GM21786 (cell line): Measurements from ENCODE around the gene RCBTB1.
"Not testable (repeated sequence)": the region's sequence is repeated elsewhere in the genome, so short reads cannot be mapped to it uniquely, and the experiment has no call there.

Experiments
- ATAC-seq: cut with Tn5 transposase; IDR thresholded peaks from one replicate; pipeline ENCODE4 v1.9.1; 2021; ENCODE audit not compliant: unreplicated experiment

The RCBTB1 gene

DNA sequence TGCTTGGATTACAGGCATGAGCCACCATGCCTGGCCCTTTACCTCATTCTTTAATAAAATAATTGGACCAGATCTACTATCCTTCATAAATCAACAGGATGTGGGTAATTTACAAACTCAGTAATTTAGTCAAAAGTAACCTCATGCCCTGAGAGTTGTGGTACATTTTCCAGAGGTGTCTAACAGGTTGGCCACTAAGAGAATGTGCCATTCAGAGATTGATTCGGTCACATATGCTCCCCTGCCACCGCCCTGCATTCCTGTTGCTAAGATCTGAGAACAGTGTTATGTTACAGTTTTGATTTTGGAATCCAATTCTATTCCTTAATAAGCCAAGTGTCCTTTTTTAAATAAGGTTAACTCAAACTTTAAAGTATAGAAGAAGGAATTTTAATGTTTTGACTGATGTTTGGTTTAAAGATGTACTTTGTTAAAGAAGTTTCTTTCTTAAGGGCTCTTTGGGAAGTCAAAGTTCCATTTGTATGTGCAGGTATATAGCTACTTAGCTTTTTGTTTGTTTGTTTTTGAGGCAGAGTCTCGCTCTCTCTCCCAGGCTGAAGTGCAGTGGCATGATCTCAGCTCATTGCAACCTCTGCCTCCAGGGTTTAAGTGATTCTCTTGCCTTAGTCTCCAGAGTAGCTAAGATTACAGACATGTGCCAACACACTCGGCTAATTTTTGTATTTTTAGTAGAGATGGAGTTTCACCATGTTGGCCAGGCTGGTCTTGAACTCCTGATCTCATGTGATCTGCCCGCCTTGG is 60.4 kb downstream of the RCBTB1 start:
- no peak for ATAC-seq

DNA sequence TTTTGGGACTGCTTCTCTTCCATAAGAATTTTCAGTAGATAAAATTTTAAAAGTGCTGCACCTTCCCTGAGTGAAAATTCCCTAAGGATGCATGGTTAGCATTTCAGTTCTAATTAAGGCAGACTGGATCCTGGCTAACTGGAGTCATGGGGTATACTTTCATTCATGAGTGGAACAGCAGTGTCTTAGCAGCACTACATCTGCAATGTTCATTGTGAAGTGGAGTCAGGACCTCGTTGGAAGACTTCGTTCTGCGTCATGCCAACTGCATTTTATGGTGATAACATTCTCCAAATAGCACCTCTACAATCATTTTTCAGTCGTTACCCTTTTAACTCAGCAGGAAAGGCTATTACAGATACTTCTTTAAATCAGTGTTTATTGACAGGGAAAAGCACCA is 64.1 kb downstream of the RCBTB1 start:
- ATAC-seq, result no peak

DNA sequence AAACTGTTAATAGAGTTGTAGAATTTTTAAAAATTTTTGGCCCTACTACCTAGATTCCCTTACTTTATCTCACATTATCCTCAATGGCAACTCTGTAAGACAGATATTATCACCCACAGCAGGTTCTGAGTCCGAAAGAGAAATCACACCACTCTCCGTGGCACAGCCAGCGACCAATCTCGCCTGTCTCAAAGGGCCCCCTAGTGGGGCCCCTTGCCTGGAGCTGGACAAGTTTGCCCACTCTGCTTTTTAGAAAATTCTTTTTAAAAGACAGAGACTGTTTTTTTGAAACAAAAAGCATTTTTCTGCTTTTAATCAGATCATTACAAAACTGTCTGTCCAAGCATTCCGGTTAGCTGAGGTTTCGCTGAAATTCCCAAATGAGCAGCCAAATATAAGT is 67.9 kb downstream of the RCBTB1 start:
- ATAC-seq, result no peak

DNA sequence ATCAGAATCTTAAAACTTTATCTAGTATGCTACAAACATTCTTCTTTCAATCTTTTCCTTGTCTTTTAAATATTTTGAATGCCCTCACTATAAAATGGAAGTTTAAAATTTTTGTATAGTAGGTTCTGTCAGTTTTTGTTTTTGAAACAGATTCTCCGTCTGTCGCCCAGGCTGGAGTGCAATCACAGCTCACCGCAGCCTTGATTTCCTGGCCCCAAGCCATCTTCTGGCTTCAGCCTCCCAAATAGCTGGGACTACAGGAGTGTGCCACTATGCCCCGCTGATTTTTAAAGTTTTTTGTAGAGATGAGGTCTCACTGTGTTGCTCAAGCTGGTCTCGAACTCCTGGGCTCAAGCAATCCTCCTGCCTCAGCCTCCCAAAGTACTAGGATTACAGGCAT is 68.9 kb downstream of the RCBTB1 start:
- no peak for ATAC-seq

DNA sequence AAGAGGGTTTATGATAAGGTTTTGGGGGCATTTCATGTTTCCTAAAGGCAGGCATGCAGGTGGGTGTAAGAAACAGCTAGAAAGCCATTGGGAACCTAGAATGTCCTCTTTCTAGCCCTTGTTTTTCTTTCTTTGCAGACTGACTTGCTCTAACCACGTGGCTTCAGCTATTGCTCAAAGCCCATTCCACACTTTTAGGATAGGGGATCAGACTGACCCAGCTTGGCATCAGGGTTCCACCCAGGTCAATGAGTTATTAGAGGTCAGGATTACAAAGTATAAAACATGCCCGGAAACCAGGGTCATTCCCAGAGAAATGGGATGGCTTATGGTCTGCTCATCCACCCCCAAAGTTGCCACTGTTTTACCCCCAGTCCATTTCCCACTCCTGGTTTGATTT is 72.8 kb downstream of the RCBTB1 start:
- ATAC-seq, result no peak

DNA sequence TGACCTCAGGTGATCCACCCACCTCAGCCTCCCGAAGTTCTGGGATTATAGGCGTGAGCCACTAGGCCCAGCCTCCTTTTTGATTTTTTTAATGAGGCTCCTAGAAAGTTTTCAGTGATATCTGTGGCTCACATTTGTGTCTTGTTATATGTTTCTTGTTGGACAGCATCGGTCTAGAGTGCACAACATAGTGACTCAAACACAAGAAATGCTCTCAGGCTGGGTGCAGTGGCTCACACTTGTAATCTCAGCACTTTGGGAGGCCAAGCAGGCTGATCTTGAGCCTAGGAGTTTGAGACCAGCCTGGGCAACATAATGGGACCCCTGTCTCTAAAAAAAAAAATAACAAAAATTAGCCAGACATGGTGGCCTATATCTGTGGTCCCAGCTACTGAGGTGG is 81.4 kb downstream of the RCBTB1 start:
- ATAC-seq, result no peak

DNA sequence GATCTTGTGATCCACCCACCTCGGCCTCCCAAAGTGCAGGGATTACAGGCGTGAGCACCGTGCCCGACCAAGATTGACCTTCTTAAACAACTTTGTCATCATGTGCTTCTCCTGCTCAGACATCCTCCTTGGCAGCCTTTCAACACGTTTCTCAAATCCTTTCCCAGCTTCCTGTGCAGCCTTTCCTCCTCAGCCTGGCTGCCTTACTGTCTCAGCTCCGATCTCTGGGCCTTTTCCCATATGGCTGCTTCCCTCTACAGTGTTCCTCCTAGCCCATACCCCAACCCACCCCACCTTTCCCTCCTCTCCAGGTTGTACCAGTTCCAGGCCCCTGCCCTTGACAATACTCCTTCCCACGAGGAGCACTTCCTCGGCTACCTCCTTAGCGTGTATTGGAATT is 82.4 kb downstream of the RCBTB1 start:
- no peak for ATAC-seq

DNA sequence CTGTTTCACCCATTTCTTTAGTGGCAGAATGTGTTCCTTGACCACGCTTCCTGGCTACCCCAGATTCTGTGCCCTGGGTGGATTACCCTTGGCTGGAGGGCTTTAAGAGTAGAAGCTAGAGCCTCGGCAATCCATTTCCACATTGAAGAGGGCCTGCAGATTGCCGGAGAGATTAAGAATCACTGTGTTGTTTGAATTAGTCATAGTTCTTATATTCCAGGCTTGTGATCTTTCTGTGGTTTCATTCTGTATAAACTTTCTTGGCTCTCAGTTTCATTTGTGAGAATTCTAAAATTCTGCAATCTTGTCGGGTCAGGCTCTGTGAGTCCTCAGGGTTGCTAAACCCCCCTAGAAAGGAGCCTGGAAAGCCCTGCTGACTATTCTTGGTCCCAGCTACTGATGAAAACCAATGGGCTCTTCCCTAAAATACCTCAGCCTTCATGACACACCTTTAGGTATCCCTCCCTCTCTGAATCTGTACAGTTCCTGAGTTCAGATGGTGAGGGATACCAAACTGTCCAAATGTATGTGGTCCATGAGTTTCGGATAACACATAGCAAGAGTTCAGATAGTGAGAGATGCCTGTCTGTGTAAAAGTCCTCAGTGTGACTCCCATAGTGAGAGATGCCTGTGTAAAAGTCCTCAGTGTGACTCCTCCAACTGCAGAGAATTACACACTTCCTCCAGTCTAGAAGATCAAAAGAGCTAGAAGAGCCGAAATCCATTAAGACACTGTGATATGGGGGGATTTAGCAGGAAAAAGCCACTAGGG is 85.3 kb downstream of the RCBTB1 start:
- no peak for ATAC-seq

DNA sequence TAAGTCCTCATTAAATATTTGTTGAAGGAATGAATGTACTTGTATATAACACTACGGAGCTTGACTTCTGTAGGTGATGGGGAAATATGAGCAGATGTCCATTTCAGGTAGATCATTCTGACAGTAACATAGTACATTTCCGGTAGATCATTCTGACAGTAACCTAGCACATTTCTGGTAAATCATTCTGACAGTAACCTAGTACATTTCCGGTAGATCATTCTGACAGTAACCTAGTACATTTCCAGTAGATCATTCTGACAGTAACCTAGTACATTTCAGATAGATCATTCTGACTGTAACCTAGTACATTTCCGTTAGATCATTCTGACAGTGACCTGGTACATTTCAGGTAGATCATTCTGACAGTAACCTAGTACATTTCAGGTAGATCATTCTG is 87.2 kb downstream of the RCBTB1 start:
- ATAC-seq, result no peak

DNA sequence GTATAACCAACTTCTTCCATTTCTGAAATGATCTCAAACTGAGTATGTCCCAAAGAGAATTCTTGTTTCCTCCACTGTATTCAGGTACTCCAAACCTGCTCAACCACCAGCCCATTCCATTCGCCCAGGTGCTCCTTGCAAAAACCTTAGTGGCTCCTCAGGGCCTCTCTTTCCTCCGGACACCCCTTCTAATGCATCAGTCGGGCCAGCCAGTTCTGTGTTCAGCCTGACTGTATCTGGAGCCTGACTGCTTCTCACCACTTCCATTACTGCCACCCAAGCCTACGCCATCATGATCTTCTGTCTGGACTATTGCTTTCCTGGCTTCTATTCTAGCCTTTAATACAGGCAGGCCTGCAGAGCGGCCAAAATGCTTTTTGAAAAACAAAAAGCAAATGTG is 88.1 kb downstream of the RCBTB1 start:
- ATAC-seq, result no peak

DNA sequence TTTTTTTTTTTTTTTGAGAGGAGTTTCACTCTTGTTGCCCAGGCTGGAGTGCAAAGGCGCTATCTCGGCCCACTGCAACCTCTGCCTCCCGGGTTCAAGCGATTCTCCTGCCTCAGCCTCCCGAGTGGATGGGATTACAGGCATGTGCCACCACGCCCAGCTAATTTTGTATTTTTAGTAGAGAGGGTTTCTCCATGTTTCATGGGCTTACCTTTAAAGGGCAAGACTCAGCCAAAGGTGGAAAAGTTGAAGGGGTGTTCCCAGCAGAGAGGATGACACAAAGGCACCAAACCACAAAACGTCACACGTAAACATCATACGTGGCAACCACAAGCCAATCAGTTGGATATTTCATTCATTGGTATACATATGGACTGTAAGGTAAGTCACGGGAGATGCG is 88.5 kb downstream of the RCBTB1 start:
- not testable (repeated sequence) for ATAC-seq

DNA sequence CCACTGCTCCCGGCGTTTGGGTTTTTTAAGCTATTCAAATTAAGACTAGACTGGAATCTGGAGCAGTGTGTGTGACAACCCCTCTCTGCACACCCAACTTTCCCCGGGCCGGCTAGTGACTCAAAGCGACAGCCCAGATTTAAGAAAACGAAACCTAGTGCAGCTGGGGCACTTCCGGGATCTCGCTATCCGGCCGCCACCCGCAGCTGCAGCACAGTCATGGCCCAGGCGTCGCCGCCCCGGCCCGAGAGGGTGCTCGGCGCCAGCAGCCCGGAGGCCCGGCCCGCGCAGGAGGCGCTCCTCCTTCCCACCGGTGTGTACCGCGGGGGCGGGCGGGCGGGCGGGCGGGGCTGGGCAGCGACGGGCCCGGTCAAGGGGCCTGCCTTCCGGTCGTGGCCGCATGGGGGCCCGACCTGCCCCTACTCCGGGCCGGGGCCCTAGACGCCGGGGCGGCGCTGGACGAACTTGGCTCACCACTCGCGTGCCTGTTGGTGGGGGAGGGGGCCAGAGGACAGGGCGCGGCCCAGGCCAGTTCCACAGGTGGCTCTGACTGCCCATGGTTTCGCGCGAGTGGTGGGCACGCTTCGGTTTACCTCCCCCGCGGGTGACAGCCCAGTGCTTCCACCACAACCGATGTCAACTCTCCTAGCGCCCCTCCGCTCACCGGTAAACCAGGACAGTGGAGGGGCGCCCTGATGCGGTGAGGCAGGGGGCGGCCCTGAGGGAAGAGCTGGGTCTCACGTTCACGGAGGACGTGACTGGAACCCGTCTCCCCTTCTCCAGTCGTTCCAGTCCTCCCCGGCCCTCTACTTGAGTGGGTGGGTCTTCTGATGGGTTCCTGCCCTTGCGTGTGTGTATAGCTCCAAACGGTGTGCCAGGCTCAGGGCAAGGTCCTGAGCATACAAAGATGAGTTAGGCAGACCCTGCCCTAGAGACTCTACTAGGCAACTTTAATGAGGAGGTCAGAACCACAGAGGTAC is 89.3 kb downstream of the RCBTB1 start, which contains the start of gene PHF11:
TSS of gene PHF11 (plus strand) at position 171 of the 980 bp plus-strand sequence. CDS start at position 220, 49 bp downstream.
- peak; percentile 79 for ATAC-seq

DNA sequence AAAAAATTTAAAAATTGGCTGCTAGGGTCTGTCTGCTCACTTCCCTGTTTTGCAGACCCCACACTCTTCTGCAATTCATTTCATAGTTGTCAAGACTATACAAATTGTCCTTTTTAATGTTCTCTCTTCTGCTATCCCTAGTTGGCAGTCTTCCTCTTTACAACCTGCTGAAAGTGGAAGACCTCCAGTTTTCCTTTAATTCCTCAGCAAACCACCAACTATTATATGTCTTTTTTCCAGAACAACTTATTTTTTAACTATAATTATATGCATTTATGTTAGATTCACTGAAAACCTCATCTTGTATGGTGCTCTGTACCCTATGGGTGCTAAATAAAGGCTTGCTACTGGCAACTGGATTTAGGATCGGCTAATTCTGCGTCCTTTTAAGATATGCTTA is 90.7 kb downstream of the RCBTB1 start:
- no peak for ATAC-seq

DNA sequence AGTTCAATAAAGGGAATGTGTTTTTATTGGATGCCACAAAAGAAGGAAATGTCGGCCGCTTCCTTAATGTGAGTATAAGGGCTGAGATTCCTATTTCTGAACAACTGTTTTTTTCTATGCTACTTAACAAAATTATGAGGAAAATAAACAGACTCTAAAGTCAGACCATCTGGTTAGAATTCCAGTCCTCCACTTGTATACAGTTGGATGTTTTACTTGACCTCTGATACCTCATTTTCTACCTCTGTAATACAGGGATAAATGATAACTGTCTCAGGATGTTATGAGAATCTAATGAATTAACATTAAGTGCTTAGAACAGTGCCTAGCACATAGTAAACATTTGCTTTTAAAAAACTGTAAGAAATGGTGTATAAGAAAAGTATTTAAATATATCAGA is 96.8 kb downstream of the RCBTB1 start:
- ATAC-seq, result no peak
